MCF 10A (cell line): ENCODE measurements around the gene SLC23A3. TPM values are rescaled to one million over a fixed set of nuclear protein-coding genes. Genes with fewer than 3 reads are reported as not detected.

Experiments used
- BruUV-seq: library from RNA; stranded (reverse); fragments of 400-500 nt; replicated peaks from 2 replicates; lab custom pipeline; 2021; lab: Mats Ljungman, UMichigan
- CTCF ChIA-PET: fragments of 300-600 bp; sonication (Branson Sonifier 250); formaldehyde crosslinking; extraction: SDS; loops from one replicate; lab custom pipeline; 2021; ENCODE audit warnings: antibody characterized with exemption, inconsistent platforms; lab: Yijun Ruan, JAX
- POLR2A ChIA-PET: fragments of 300-600, 350-650 bp; sonication (Branson Sonifier 250); formaldehyde crosslinking; extraction: SDS; loops from one replicate; lab custom pipeline; 2020; ENCODE audit warnings: antibody characterized with exemption, inconsistent platforms; lab: Yijun Ruan, JAX
- DNase-seq: peaks from one replicate; pipeline ENCODE4 v3.0.0-alpha.2; 2018; ENCODE audit not compliant: unreplicated experiment
- H3K27ac Mint-ChIP-seq: one replicate; pipeline ENCODE4 v1.8.0; 2022; ENCODE audit warnings: mild to moderate bottlenecking, low read depth, mixed read lengths; ENCODE audit not compliant: unreplicated experiment
- H3K27me3 Mint-ChIP-seq: one replicate; pipeline ENCODE4 v1.8.0; 2022; ENCODE audit warnings: mixed read lengths; ENCODE audit not compliant: insufficient read depth, unreplicated experiment
- H3K36me3 Mint-ChIP-seq: one replicate; pipeline ENCODE4 v1.8.0; 2022; ENCODE audit warnings: mild to moderate bottlenecking, moderate library complexity, mixed read lengths; ENCODE audit not compliant: insufficient read depth, unreplicated experiment
- H3K4me1 Mint-ChIP-seq: one replicate; pipeline ENCODE4 v1.8.0; 2022; ENCODE audit warnings: mixed read lengths; ENCODE audit not compliant: insufficient read depth, unreplicated experiment
- H3K4me3 Mint-ChIP-seq: one replicate; pipeline ENCODE4 v1.8.0; 2022; ENCODE audit warnings: mild to moderate bottlenecking, moderate library complexity, mixed read lengths; ENCODE audit not compliant: unreplicated experiment
- H3K9me3 Mint-ChIP-seq: one replicate; pipeline ENCODE4 v1.8.0; 2022; ENCODE audit warnings: mixed read lengths; ENCODE audit not compliant: unreplicated experiment
- intact Hi-C: fragments of 100-400 bp; cut with micrococcal nuclease; formaldehyde crosslinking; loops from 2 replicates; pipeline ENCODE4 v1.14.1; 2022
- total RNA-seq: library from RNA; stranded (reverse); gene quantifications from 2 replicates; pipeline ENCODE4 v1.2.3, GENCODE V29; 2022
- TF ChIP-seq, protein P1 (sequence below): fragments of 200-600 bp; IDR thresholded peaks from one replicate; pipeline ENCODE4 v1.8.0; 2022; ENCODE audit warnings: antibody characterized with exemption, mild to moderate bottlenecking; ENCODE audit not compliant: unreplicated experiment

Gene SLC23A3
- total RNA-seq, 1 experiment from 2014 or later: 1.7 TPM

DNA sequence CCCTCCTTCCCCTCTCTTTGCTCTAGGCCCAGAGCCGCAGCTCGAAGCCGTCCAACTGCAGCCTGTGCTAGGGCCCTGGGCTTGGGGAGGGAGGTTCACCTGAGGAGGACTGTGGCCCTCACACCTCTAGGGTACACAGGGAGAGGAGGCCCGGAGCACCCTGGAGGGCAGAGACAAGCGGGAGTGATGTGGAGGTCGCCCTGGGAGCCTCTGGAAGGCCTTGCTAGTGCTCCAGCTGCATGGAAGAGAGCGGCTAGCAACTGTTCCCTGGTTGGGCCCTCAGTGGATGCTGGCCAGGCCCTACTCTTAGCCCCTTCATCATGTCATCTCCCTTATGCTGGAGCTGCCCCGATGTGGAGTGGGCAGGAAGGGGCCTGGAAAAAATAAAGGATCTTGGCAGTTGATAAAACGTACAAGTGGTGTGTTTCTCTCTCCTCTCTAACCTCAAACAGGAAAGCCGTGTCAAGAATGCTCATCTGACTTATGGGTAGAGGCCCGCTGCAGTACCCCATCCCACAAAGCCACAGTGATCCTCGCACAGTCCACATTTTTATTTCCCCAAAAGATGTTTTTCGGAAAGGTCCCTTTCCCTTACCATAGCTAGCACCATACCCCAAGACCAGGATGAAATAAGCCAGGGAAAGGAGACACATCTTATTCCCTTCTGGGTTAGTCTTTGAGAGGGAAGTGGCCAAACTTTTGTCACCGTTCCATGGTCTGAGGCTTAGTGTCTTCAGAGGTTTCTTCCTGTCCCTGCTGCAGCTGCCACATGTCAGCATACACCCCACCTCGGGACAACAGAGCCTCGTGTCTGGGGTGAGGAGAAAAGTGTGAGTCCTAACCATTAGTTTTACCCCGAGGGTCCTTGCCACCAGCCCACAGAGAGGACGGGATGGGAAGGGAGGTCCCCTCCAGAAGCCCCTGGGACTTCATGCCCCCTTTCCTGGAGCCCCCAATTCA lies 39.7 kb upstream of the SLC23A3 start:
- intact Hi-C loops: no loop called here
- H3K36me3 Mint-ChIP-seq: peaks cover 55% of the 10 kb centered on the region
- TF ChIP-seq, protein P1, sequence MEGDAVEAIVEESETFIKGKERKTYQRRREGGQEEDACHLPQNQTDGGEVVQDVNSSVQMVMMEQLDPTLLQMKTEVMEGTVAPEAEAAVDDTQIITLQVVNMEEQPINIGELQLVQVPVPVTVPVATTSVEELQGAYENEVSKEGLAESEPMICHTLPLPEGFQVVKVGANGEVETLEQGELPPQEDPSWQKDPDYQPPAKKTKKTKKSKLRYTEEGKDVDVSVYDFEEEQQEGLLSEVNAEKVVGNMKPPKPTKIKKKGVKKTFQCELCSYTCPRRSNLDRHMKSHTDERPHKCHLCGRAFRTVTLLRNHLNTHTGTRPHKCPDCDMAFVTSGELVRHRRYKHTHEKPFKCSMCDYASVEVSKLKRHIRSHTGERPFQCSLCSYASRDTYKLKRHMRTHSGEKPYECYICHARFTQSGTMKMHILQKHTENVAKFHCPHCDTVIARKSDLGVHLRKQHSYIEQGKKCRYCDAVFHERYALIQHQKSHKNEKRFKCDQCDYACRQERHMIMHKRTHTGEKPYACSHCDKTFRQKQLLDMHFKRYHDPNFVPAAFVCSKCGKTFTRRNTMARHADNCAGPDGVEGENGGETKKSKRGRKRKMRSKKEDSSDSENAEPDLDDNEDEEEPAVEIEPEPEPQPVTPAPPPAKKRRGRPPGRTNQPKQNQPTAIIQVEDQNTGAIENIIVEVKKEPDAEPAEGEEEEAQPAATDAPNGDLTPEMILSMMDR: no peak
- peak overlapping the region; percentile 27 for H3K27ac Mint-ChIP-seq
- H3K27me3 Mint-ChIP-seq: no peaks in the 10 kb centered on the region
- POLR2A ChIA-PET: interaction anchor here (2.7 to 4.5 kb wide), 4 partner anchors 9 to 33 kb away, joined by 12 to 64 read pairs (median 48); partner anchors contain the start of genes ABCB6, ANKZF1, ATG9A and CNPPD1
- H3K4me1 Mint-ChIP-seq: peaks cover 15% of the 10 kb centered on the region
- DNase-seq: no peak
- BruUV-seq: no TSS peak
- no peak overlapping the region for H3K4me3 Mint-ChIP-seq
- no peaks in the 10 kb centered on the region for H3K9me3 Mint-ChIP-seq
- CTCF ChIA-PET: interaction anchor here (1.0 to 1.2 kb wide), 2 partner anchors 86 to 333 kb away, joined by 4 to 9 read pairs; no protein-coding TSS in a partner anchor

DNA sequence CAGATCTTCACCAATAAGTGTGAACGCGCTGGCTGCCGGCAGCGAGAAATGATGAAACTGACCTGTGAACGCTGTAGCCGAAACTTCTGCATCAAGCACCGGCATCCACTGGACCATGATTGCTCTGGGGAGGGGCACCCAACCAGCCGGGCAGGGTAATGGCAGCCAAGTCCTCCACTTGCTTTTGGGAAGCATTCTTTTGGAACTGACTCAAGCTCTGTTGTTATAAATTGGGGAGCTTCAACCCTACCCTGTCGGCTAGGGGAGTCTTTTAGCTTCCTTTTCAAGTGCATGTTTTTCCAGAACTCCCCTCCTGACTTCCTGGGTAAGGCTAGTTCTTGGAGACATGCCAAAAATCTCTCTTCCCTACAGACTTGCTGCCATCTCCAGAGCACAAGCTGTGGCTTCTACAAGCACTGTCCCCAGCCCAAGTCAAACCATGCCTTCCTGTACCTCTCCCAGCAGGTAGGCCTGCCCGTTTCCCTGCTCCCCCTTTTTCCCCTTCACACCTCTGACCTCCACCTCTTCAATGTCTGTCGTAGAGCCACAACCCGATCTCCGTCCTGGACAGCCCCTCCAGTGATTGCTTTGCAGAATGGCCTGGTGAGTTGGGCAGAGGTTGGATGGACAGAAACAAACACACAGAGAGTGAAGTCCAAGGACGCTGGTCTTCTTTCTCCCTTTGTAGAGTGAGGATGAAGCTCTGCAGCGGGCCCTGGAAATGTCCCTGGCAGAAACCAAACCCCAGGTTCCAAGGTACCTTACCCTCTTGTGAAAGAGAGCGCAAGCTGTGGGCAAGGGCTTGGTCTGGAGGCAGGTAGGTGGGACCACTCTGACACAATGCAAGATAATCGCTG lies 38.3 kb upstream of the SLC23A3 start:
- peak; percentile 21 for DNase-seq
- intact Hi-C loops: no loop called here
- peaks cover 42% of the 10 kb centered on the region for H3K36me3 Mint-ChIP-seq
- no peaks in the 10 kb centered on the region for H3K9me3 Mint-ChIP-seq
- no TSS peak for BruUV-seq
- ChIA-PET CTCF (interaction anchor here (0.7 to 1.4 kb wide), 6 partner anchors 32 to 331 kb away, joined by 3 to 9 read pairs (median 6); no protein-coding TSS in a partner anchor), POLR2A (interaction anchor here (1.5 to 4.5 kb wide), 8 partner anchors 10 to 37 kb away, joined by 5 to 64 read pairs (median 14); partner anchors contain the start of genes ABCB6, ANKZF1, ATG9A and CNPPD1)
- H3K27me3 Mint-ChIP-seq: no peaks in the 10 kb centered on the region
- H3K4me1 Mint-ChIP-seq: peaks cover 15% of the 10 kb centered on the region
- H3K27ac Mint-ChIP-seq: peak overlapping the region; percentile 46
- H3K4me3 Mint-ChIP-seq: peak overlapping the region; percentile 88
- TF ChIP-seq, protein P1: no peak

GRCh38 chr2:219207134-219207883 lies 37.5 kb upstream of the SLC23A3 start:
- H3K9me3 Mint-ChIP-seq: no peaks in the 10 kb centered on the region
- H3K27me3 Mint-ChIP-seq: no peaks in the 10 kb centered on the region
- peak overlapping the region; percentile 88 for H3K4me3 Mint-ChIP-seq
- H3K27ac Mint-ChIP-seq: peak overlapping the region; percentile 46
- TF ChIP-seq, protein P1: no peak
- intact Hi-C loops: no loop called here
- POLR2A ChIA-PET: interaction anchor here (0.6 to 4.5 kb wide), 17 partner anchors 10 to 92 kb away, joined by 3 to 64 read pairs (median 10); partner anchors contain the start of genes ABCB6, ANKZF1, ATG9A and CNPPD1
- peaks cover 40% of the 10 kb centered on the region for H3K36me3 Mint-ChIP-seq
- peaks cover 15% of the 10 kb centered on the region for H3K4me1 Mint-ChIP-seq
- CTCF ChIA-PET: interaction anchor here (0.9 to 1.4 kb wide), 3 partner anchors 31 to 87 kb away, joined by 5 to 8 read pairs (median 6); no protein-coding TSS in a partner anchor
- DNase-seq: no peak
- BruUV-seq: no TSS peak
